Measurements from ENCODE around the gene GALNT15.

DNA sequence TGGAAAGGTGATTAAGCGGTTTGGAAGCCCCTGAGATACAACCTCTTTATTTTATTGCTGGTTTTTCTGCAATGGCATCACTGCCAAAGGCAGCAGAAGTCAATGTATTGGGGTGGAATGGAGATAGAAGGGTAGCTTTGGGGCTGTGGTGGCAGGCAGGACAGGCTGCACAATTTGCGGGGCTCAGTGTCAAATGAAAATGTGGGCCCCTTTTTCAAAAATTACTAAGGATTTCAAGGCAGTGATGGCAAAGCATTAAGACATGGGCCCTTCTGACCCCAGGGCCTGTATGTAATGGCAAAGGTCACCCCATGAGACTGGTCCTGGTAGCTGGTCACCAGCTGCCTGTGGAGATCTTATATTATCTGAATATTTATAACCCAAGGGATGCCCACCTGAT is 29.3 kb upstream of the GALNT15 start:
- TF ChIP-seq POLR2AphosphoS5 (IDR thresholded peaks at IDR 0.05; ENCODE audit: low read depth, low read length) (no peak), RAD21 (IDR thresholded peaks at IDR 0.05; ENCODE audit: low read length) (no peak), RFX5 (IDR thresholded peaks at IDR 0.05; ENCODE audit: low read length) (no peak), GABPA (IDR thresholded peaks at IDR 0.05; ENCODE audit: low read depth) (no peak), TAF1 (IDR thresholded peaks at IDR 0.05; ENCODE audit: borderline replicate concordance, low read depth, low read length) (no peak)
- TF ChIP-seq, protein P1, sequence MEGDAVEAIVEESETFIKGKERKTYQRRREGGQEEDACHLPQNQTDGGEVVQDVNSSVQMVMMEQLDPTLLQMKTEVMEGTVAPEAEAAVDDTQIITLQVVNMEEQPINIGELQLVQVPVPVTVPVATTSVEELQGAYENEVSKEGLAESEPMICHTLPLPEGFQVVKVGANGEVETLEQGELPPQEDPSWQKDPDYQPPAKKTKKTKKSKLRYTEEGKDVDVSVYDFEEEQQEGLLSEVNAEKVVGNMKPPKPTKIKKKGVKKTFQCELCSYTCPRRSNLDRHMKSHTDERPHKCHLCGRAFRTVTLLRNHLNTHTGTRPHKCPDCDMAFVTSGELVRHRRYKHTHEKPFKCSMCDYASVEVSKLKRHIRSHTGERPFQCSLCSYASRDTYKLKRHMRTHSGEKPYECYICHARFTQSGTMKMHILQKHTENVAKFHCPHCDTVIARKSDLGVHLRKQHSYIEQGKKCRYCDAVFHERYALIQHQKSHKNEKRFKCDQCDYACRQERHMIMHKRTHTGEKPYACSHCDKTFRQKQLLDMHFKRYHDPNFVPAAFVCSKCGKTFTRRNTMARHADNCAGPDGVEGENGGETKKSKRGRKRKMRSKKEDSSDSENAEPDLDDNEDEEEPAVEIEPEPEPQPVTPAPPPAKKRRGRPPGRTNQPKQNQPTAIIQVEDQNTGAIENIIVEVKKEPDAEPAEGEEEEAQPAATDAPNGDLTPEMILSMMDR (IDR thresholded peaks at IDR 0.05), result no peak
